Esophagus squamous epithelium (tissue), 5 donors: Measurements from ENCODE around the gene CATSPER1. TPM values are rescaled to one million over a fixed set of nuclear protein-coding genes. Genes with fewer than 3 reads are reported as not detected.
A peak's percentile ranks its signal among the peaks of the same experiment; 100 is the strongest.
"Not testable (repeated sequence)": the region's sequence is repeated elsewhere in the genome, so short reads cannot be mapped to it uniquely, and the experiment has no call there.

ENCODE experiments used
- DNase-seq: peaks from one replicate; lab custom pipeline; 2025; lab: John Stamatoyannopoulos, UW
- H3K27ac ChIP-seq, 4 donors: fragments of 200-600 bp; sonication (generic); one replicate each; pipeline ENCODE4 v1.5.1; 2016 to 2019; ENCODE audit warnings: mild to moderate bottlenecking in 1 of 4
- H3K27me3 ChIP-seq, 4 donors: fragments of 200-600 bp; sonication (generic); 1 replicate in 3 of 4; 2 replicates in 1 of 4; pipeline versions ENCODE4 v1.5.1 to v1.6.0; 2017 to 2021; ENCODE audit warnings: antibody characterized with exemption in 1 of 4
- H3K36me3 ChIP-seq, 3 donors: fragments of 200-600 bp; sonication (generic); one replicate each; pipeline ENCODE4 v1.5.1; 2016 to 2019
- H3K4me1 ChIP-seq, 3 donors: fragments of 200-600 bp; sonication (generic); one replicate each; pipeline ENCODE4 v1.5.1; 2017 to 2019
- H3K4me3 ChIP-seq, 4 donors: fragments of 200-600 bp; sonication (generic); 1 replicate in 3 of 4; 2 replicates in 1 of 4; pipeline ENCODE4 v1.5.1; 2016 to 2019; ENCODE audit warnings: mild to moderate bottlenecking in 2 of 4, moderate library complexity in 1 of 4
- H3K9me3 ChIP-seq, 3 donors: fragments of 200-600 bp; sonication (generic); one replicate each; pipeline ENCODE4 v1.5.1; 2016 to 2019
- POLR2A ChIP-seq, 4 donors: fragments of 450-650 bp; IDR thresholded peaks; one replicate each; pipeline ENCODE4 v1.6.1; 2017; ENCODE audit warnings: antibody characterized with exemption in 4 of 4, mild to moderate bottlenecking in 4 of 4, moderate library complexity in 3 of 4
- WGBS, 2 donors: methylation state at CpG; one replicate each; pipeline ENCODE4 v1.1.5; 2018; 5-methylcytosine and 5-hydroxymethylcytosine counted together
- intact Hi-C: fragments of 100-400 bp; cut with DNase I; formaldehyde crosslinking; loops from one replicate; pipeline ENCODE4 v1.15.0; 2022
- total RNA-seq, 4 donors: library from RNA; depleted of rRNA; stranded (reverse); fragments of >200 nt; gene quantifications; one replicate each; pipeline ENCODE4 v1.1.0, GENCODE V29; 2016
- TF ChIP-seq, protein P1 (sequence below), 6 experiments: fragments of 450-650 bp in 4 of 6; fragments of 200-600 bp in 2 of 6; sonication (generic) in 2 of 6; IDR thresholded peaks; one replicate each; pipeline ENCODE4 v1.5.1; 2016 to 2019; ENCODE audit warnings: antibody characterized with exemption in 6 of 6, mild to moderate bottlenecking in 4 of 6, moderate library complexity in 4 of 6
- donor health status: DM: yes; HTN: yes; CAD: no.

Gene CATSPER1
- total RNA-seq, 4 donors from 2014 or later: not detected

DNA sequence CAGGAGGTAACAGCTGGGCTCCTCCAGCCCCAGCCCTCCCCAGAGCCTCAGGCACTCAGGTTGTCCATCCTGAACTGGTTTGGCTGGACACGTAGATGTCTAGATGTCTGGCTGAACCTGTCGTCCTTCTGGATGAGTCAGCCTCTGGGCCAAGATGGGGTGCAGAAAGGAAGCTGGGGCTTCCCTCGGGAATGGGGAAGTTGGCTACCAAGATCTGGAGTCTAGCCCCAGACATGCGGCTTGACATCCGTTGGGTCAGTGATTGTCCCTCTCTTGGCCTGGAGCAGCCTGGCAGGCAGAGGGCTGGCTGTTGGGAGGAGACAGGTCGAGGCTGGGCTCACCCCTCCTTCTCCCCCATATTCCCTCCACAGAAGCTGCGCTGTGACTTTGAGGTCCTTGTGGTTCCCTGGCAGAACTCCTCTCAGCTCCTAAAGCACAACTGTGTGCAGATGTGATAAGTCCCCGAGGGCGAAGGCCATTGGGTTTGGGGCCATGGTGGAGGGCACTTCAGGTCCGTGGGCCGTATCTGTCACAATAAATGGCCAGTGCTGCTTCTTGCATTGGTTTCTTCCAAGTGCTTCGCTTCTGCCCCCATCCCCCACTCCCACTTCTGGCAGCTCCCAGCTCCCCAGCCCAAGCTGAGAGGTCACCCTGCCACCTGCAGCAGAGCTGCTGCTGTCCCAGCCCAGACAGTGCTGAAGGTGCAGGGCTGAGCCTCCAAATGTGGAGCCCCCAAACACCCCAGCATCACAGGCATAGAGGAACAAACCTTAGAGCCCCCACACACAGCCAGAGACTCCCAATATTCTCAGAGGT, 13.1 kb downstream of the CATSPER1 start:
- no peaks in the 10 kb centered on the region for H3K36me3 ChIP-seq
- peak overlapping the region; percentile 9 to 84 (median 64) for H3K27ac ChIP-seq
- H3K4me3 ChIP-seq: peak overlapping the region in 2 of 4 donors; percentile 12 to 38
- TF ChIP-seq, protein P1, sequence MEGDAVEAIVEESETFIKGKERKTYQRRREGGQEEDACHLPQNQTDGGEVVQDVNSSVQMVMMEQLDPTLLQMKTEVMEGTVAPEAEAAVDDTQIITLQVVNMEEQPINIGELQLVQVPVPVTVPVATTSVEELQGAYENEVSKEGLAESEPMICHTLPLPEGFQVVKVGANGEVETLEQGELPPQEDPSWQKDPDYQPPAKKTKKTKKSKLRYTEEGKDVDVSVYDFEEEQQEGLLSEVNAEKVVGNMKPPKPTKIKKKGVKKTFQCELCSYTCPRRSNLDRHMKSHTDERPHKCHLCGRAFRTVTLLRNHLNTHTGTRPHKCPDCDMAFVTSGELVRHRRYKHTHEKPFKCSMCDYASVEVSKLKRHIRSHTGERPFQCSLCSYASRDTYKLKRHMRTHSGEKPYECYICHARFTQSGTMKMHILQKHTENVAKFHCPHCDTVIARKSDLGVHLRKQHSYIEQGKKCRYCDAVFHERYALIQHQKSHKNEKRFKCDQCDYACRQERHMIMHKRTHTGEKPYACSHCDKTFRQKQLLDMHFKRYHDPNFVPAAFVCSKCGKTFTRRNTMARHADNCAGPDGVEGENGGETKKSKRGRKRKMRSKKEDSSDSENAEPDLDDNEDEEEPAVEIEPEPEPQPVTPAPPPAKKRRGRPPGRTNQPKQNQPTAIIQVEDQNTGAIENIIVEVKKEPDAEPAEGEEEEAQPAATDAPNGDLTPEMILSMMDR (IDR thresholded peaks at IDR 0.05): no peak
- TF ChIP-seq POLR2A (IDR thresholded peaks at IDR 0.05): no peak
- H3K27me3 ChIP-seq: peaks cover 0 to 30% (median 2%) of the 10 kb centered on the region in 4 donors
- WGBS, 2 donors: 45 to 81% methylated on average over 5 to 7 of the region's 12 CpGs
- intact Hi-C loops: no loop called here
- peaks cover 14 to 36% (median 15%) of the 10 kb centered on the region in 3 donors for H3K4me1 ChIP-seq
- no peaks in the 10 kb centered on the region for H3K9me3 ChIP-seq
- DNase-seq: no peak

DNA sequence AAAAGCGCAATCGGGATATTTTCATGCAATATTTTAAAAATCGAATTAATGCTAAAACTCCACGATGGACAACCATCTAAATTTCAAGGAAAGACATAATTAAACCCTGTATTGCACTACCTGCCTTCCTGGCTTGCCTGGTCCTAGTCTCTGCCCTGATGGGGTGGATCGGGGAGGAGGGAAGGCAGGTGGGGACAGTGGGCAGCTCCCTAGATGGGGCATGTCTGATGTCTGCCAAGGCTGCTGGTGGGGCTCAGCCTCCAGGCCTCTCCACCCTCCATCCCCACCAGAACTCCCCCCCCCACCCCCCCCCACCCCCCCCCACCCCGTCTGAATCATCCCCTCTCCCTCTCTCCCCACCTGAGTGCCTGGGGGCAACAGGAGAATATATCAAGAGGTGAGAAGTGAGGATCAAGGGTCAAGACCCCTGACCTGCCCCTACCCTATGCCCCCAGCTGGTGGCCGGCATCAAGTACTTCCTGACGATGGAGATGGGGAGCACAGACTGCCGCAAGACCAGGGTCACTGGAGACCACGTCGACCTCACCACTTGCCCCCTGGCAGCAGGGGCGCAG, 13.8 kb downstream of the CATSPER1 start:
- H3K27ac ChIP-seq: peak overlapping the region in 3 of 4 donors; percentile 65 to 84 (median 76)

DNA sequence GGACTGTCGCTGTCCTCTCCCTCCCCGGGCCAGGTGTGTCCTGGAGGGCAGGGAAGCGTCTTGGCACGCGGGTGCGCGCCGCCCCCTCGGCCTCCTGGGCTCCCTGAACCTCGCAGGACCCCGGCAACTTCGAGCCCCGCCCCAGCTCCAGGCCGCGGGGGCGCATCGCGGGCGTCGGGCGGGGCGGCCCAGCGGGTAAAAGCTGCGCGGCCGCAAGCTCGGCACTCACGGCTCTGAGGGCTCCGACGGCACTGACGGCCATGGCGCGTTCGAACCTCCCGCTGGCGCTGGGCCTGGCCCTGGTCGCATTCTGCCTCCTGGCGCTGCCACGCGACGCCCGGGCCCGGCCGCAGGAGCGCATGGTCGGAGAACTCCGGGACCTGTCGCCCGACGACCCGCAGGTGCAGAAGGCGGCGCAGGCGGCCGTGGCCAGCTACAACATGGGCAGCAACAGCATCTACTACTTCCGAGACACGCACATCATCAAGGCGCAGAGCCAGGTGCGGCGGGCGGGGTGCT, 14.4 kb downstream of the CATSPER1 start, which contains the start of gene CST6:
TSS of gene CST6 (plus strand) at position 224 of the 519 bp plus-strand sequence. CDS start at position 261, 37 bp downstream.
- H3K4me3 ChIP-seq: peak within 1 kb of the TSS; percentile 27 to 60 (median 37)
- 47% methylated on average over 6 of the region's 61 CpGs; no CpG with 5 or more reads in 1 of the 2 donors for WGBS, 2 donors

More for the DNA sequence above, 13.8 kb downstream of the CATSPER1 start:
- H3K4me1 ChIP-seq: peaks cover 14 to 43% (median 18%) of the 10 kb centered on the region in 3 donors
- H3K27me3 ChIP-seq: peaks cover 0 to 30% (median 2%) of the 10 kb centered on the region in 4 donors
- H3K36me3 ChIP-seq: no peaks in the 10 kb centered on the region
- DNase-seq: no peak
- intact Hi-C loops: no loop called here
- 44 to 68% methylated on average over 6 to 8 of the region's 12 CpGs for WGBS, 2 donors
- no peaks in the 10 kb centered on the region for H3K9me3 ChIP-seq
- H3K4me3 ChIP-seq: peak overlapping the region; percentile 27 to 60 (median 37)
- TF ChIP-seq, protein P1 (IDR thresholded peaks at IDR 0.05): no peak
- TF ChIP-seq POLR2A (IDR thresholded peaks at IDR 0.05): no peak

DNA sequence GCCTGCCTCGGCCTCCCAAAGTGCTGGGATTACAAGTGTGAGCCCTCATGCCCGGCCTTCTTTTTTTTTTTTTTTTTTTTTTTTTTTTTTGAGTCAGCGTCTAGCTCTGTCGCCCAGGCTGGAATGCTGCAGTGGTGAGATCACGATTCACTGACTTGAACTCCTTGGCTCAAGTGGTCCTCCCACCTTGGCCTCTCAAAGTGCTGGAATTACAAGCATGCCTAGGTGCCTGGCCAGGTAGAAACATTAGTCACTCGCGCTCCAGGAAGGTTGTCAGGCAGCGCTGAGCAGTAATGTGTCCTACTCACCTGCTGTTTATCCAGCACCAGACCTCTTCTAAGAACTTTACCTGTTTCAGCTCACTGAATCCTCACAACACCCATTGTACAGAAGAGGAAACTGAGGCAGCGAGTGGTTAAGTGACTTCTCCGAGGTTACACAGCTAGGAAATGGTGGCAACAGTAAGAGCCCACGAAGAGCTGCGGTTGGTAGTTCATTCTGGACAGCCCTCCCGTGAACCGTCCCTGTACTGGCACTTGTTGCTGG, 15.0 kb downstream of the CATSPER1 start:
- H3K4me1 ChIP-seq: peaks cover 14 to 50% (median 24%) of the 10 kb centered on the region in 3 donors
- H3K4me3 ChIP-seq: peak overlapping the region; percentile 27 to 60 (median 37)
- peaks cover 0 to 6% (median 0%) of the 10 kb centered on the region in 3 donors for H3K36me3 ChIP-seq
- H3K9me3 ChIP-seq: no peaks in the 10 kb centered on the region
- peaks cover 0 to 30% (median 2%) of the 10 kb centered on the region in 4 donors for H3K27me3 ChIP-seq
- no peak for DNase-seq
- peak overlapping the region; percentile 51 to 84 (median 70) for H3K27ac ChIP-seq
- 29 to 38% methylated on average over 3 to 7 of the region's 14 CpGs for WGBS, 2 donors
- TF ChIP-seq, protein P1 (IDR thresholded peaks at IDR 0.05): no peak
- TF ChIP-seq POLR2A (IDR thresholded peaks at IDR 0.05): no peak
- intact Hi-C loops: no loop called here

More for the DNA sequence above, 14.4 kb downstream of the CATSPER1 start, which contains the start of gene CST6:
- H3K36me3 ChIP-seq: peaks cover 0 to under 1% (median 0%) of the 10 kb centered on the region in 3 donors
- peaks cover 14 to 49% (median 24%) of the 10 kb centered on the region in 3 donors for H3K4me1 ChIP-seq
- no peak for TF ChIP-seq POLR2A (IDR thresholded peaks at IDR 0.05)
- TF ChIP-seq, protein P1 (IDR thresholded peaks at IDR 0.05): no peak
- no peaks in the 10 kb centered on the region for H3K9me3 ChIP-seq
- H3K27ac ChIP-seq: peak within 1 kb of the TSS; percentile 51 to 84 (median 70)
- peaks cover 0 to 30% (median 2%) of the 10 kb centered on the region in 4 donors for H3K27me3 ChIP-seq
- intact Hi-C loops: no loop called here
- no peak for DNase-seq

DNA sequence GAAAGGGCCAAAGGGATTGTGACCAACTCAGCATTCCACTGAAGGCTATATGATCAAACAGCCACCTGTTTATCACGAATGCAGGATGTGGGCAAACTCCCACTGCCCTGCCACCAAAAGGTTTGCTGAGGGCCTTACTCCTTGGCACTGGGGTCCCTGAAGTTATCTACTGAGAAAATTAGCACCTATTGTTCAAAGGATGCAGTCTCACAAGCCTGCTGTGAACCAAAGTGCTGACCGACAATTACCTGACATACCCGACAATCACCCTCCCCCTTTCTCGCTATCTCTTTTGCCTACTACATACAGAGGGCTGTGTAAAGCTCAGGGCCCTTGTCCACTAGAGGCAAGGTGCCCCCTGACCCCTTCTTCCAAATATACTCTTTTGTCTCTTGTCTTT, 16.2 kb downstream of the CATSPER1 start:
- H3K36me3 ChIP-seq: peaks cover 0 to 19% (median 0%) of the 10 kb centered on the region in 3 donors
- H3K4me1 ChIP-seq: peaks cover 14 to 50% (median 24%) of the 10 kb centered on the region in 3 donors
- DNase-seq, H3K27ac ChIP-seq, H3K9me3 ChIP-seq, intact Hi-C loops, H3K4me3 ChIP-seq: not testable (repeated sequence)
- 75 to 84% methylated on average over 4 of the region's 4 CpGs for WGBS, 2 donors
- peaks cover 0 to 30% (median 2%) of the 10 kb centered on the region in 4 donors for H3K27me3 ChIP-seq
